ENCODE measurements around the gene ARMH3.
A peak's percentile ranks its signal among the peaks of the same experiment; 100 is the strongest.

ARMH3 gene

GRCh38 chr10:101840102-101840684 is 215.8 kb downstream of the ARMH3 start:
- Histone ChIP-seq H3K36me3 (no peaks in the 10 kb centered on the region), H3K4me3 (ENCODE audit: low read depth in 1 of 2, low read length in 1 of 2) (peak overlapping the region; percentile 57 to 69), H3K4me1 (ENCODE audit: control insufficient read depth in 1 of 2, insufficient read depth in 1 of 2, low read depth in 1 of 2, low read length in 1 of 2) (peaks cover 49 to 50% of the 10 kb centered on the region in 2 experiments), H3K27me3 (peaks cover 52% of the 10 kb centered on the region), H3K27ac (no peak overlapping the region), H3K9me3 (no peaks in the 10 kb centered on the region)
- TF ChIP-seq CTCF (IDR thresholded peaks at IDR 0.05) = peak; percentile 12

- no peak overlapping the region for H3K27ac ChIP-seq
- H3K4me1 ChIP-seq (ENCODE audit: control insufficient read depth in 1 of 2, insufficient read depth in 1 of 2, low read depth in 1 of 2, low read length in 1 of 2) = peaks cover 55 to 56% of the 10 kb centered on the region in 2 experiments
- H3K4me3 ChIP-seq (ENCODE audit: low read depth in 1 of 2, low read length in 1 of 2) = peak overlapping the region; percentile 57 to 69
- no peaks in the 10 kb centered on the region for H3K36me3 ChIP-seq
- H3K27me3 ChIP-seq = peaks cover 52% of the 10 kb centered on the region
- no peaks in the 10 kb centered on the region for H3K9me3 ChIP-seq
- no peak for TF ChIP-seq CTCF (IDR thresholded peaks at IDR 0.05)
Observed at GRCh38 chr10:101839416-101840063, 216.4 kb downstream of the ARMH3 start.

GRCh38 chr10:101839002-101839401 is 217.0 kb downstream of the ARMH3 start:
- Histone ChIP-seq H3K4me3 (ENCODE audit: low read depth in 1 of 2, low read length in 1 of 2) (peak overlapping the region; percentile 57 to 69), H3K27ac (no peak overlapping the region), H3K9me3 (no peaks in the 10 kb centered on the region), H3K36me3 (no peaks in the 10 kb centered on the region), H3K27me3 (peaks cover 52% of the 10 kb centered on the region), H3K4me1 (ENCODE audit: control insufficient read depth in 1 of 2, insufficient read depth in 1 of 2, low read depth in 1 of 2, low read length in 1 of 2) (peaks cover 55 to 57% of the 10 kb centered on the region in 2 experiments)
- no peak for TF ChIP-seq CTCF (IDR thresholded peaks at IDR 0.05)

GRCh38 chr10:101838416-101838970 is 217.5 kb downstream of the ARMH3 start:
- Histone ChIP-seq H3K4me1 (ENCODE audit: control insufficient read depth in 1 of 2, insufficient read depth in 1 of 2, low read depth in 1 of 2, low read length in 1 of 2) (peaks cover 54 to 55% of the 10 kb centered on the region in 2 experiments), H3K27ac (no peak overlapping the region), H3K36me3 (no peaks in the 10 kb centered on the region), H3K4me3 (ENCODE audit: low read depth in 1 of 2, low read length in 1 of 2) (no peak overlapping the region), H3K9me3 (no peaks in the 10 kb centered on the region), H3K27me3 (peaks cover 46% of the 10 kb centered on the region)
- TF ChIP-seq CTCF (IDR thresholded peaks at IDR 0.05) = no peak

GRCh38 chr10:101837748-101838147 is 218.2 kb downstream of the ARMH3 start:
- Histone ChIP-seq H3K27me3 (peaks cover 39% of the 10 kb centered on the region), H3K4me3 (ENCODE audit: low read depth in 1 of 2, low read length in 1 of 2) (no peak overlapping the region), H3K27ac (no peak overlapping the region), H3K9me3 (no peaks in the 10 kb centered on the region), H3K36me3 (no peaks in the 10 kb centered on the region), H3K4me1 (ENCODE audit: control insufficient read depth in 1 of 2, insufficient read depth in 1 of 2, low read depth in 1 of 2, low read length in 1 of 2) (peaks cover 50 to 51% of the 10 kb centered on the region in 2 experiments)
- no peak for TF ChIP-seq CTCF (IDR thresholded peaks at IDR 0.05)

All from neutrophil (primary cell).